ENCODE results near the gene HLA-E. TPM values are rescaled to one million over a fixed set of nuclear protein-coding genes. Genes with fewer than 3 reads are reported as not detected.
"Not testable (repeated sequence)": the region's sequence is repeated elsewhere in the genome, so short reads cannot be mapped to it uniquely, and the experiment has no call there.

Gene HLA-E
- total and polyA plus RNA-seq, 2 of the 13 experiments (the other 11 are each of a cell fraction or from before 2014, with no cell fraction given), result 45.2 to 90.4 TPM

DNA sequence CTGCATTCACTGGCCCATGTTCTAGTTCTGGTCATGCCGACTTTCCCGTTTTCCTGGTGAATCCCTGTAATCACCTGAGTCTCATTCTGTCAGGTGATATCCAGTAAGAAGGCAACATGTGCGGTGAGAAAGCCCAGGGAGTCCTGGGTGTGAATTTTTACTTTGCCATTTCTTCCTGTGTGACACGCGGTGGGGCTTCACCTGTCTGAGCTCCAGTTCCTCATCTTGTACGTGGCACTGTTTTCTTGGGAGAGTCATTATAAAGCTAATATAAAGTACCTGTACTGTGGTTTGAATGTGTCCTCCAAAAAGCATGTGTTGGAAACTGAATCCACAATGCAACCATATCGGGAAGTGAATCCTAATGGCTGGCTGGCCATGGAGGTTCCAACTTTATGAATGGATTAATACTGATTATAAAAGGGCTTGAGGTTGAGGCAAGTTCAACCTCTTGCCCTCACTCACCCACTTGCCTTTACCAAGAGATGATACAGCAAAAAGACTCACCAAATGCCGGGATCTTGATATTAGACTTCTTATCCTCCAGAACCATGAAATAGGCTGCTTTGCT, 5.1 kb downstream of the HLA-E start (continued):
- TF ChIP-seq HMG20B (CRISPR knock-in tag; conservative IDR thresholded peaks at IDR 0.05) (no peak), NR3C1 (CRISPR knock-in tag; IDR thresholded peaks at IDR 0.05) (no peak), YY1 (IDR thresholded peaks at IDR 0.05; ENCODE audit: insufficient read depth, insufficient replicate concordance, low read depth, low read length) (no peak), JUN (CRISPR knock-in tag; IDR thresholded peaks at IDR 0.05) (no peak), ZNF33B (CRISPR knock-in tag; IDR thresholded peaks at IDR 0.05) (no peak)

DNA sequence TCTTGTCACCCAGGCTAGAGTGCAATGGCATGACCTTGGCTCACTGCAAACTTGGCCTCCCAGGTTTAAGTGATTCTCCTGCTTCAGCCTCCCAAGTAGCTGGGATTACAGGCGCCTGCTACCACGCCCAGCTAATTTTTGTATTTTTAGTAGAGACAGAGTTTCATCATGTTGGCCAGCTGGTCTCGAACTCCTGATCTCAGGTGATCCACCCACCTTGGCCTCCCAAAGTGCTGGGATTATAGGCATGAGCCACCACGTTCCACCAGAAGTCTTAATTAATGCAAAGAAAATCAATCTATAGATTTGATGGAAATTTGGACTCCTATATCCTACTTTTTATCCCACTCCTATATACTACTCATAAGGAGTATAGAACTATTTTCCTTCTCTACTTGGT, 5.8 kb downstream of the HLA-E start:
- FAIRE-seq; H3K27me3 ChIP-seq (ENCODE audit: control insufficient read depth in 1 of 2, insufficient read depth in 2 of 2, low read length in 2 of 2); CTCF ChIA-PET (ENCODE audit: low intra/inter-chr PET ratio, low total read pairs); H2AFZ ChIP-seq (ENCODE audit: low read length); H3K27ac ChIP-seq (ENCODE audit: extremely low read length, insufficient read depth, low read length); DNase-seq (ENCODE audit: low spot score); ATAC-seq; BruUV-seq (replicated peaks); in situ Hi-C loops (cut with HindIII; ENCODE audit: extremely low pct_ligation_motif_present, low pct_unique_long_range_greater_than_20kb); H3K4me2 ChIP-seq (ENCODE audit: low read depth, low read length); H3K9ac ChIP-seq (ENCODE audit: insufficient read depth, low read depth, low read length); H3K9me3 ChIP-seq (ENCODE audit: low read length); H4K20me1 ChIP-seq (ENCODE audit: insufficient read depth, low read length); intact Hi-C loops (cut with micrococcal nuclease; ENCODE audit: unreplicated experiment); H3K79me2 ChIP-seq (ENCODE audit: insufficient read depth, low read length); H3K4me3 ChIP-seq (replicated peaks in 1 of 3; ENCODE audit: insufficient read depth in 1 of 3, low read depth in 2 of 3, low read length in 3 of 3): not testable (repeated sequence)
- WGBS (ENCODE audit: low lambda C conversion rate), result 94% methylated on average over 4 of the region's 4 CpGs
- peaks cover 17% of the 10 kb centered on the region for H3K4me1 ChIP-seq (ENCODE audit: insufficient read depth, low read length)
- peaks cover 1 to 19% of the 10 kb centered on the region in 2 experiments; a peak in 4 of 5 replicates for H3K36me3 ChIP-seq (replicated peaks in 1 of 2; ENCODE audit: control insufficient read depth in 1 of 2, insufficient read depth in 2 of 2, low read length in 2 of 2)
- POLR2A ChIA-PET, result interaction anchor here (0.5 kb wide), 1 partner anchor 33 kb away, joined by 3 read pairs; no protein-coding TSS in a partner anchor

DNA sequence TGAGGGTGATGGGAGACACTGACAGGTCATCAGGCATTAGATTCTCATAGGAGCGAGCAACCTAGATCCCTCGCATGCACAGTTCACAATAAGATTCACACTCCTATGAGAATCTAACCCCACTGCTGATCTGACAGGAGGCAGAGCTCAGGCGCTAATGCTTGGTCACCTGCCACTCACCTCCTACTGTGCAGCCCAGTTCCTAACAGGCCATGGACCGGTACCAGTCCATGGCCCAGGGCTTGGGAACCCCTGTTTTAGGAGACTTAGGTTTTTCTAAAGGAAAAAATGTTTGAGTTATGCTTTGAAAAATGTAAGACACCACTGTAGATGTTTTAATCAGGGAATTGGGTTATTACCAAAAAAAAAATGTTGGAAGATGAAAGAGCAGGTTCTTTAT, 6.7 kb downstream of the HLA-E start:
- in situ Hi-C loops (cut with HindIII; ENCODE audit: extremely low pct_ligation_motif_present, low pct_unique_long_range_greater_than_20kb), result no loop called here
- Histone ChIP-seq H3K4me3 (replicated peaks in 1 of 3; ENCODE audit: insufficient read depth in 1 of 3, low read depth in 2 of 3, low read length in 3 of 3) (no peak overlapping the region), H3K79me2 (ENCODE audit: insufficient read depth, low read length) (no peaks in the 10 kb centered on the region), H4K20me1 (ENCODE audit: insufficient read depth, low read length) (no peaks in the 10 kb centered on the region), H3K9me3 (ENCODE audit: low read length) (no peaks in the 10 kb centered on the region), H3K27ac (ENCODE audit: extremely low read length, insufficient read depth, low read length) (no peak overlapping the region), H2AFZ (ENCODE audit: low read length) (no peak overlapping the region), H3K27me3 (ENCODE audit: control insufficient read depth in 1 of 2, insufficient read depth in 2 of 2, low read length in 2 of 2) (peaks cover 0 to 5% of the 10 kb centered on the region in 2 experiments; a peak in 1 of 5 replicates), H3K4me2 (ENCODE audit: low read depth, low read length) (no peak overlapping the region), H3K9ac (ENCODE audit: insufficient read depth, low read depth, low read length) (no peak overlapping the region), H3K4me1 (ENCODE audit: insufficient read depth, low read length) (peaks cover 15% of the 10 kb centered on the region), H3K36me3 (replicated peaks in 1 of 2; ENCODE audit: control insufficient read depth in 1 of 2, insufficient read depth in 2 of 2, low read length in 2 of 2) (peaks cover 1 to 14% of the 10 kb centered on the region in 2 experiments; a peak in 3 of 5 replicates)
- FAIRE-seq (no peak), DNase-seq (ENCODE audit: low spot score) (no peak), ATAC-seq (no peak)
- intact Hi-C loops (cut with micrococcal nuclease; ENCODE audit: unreplicated experiment), result no loop called here
- POLR2A ChIA-PET, result no interaction called here
- CTCF ChIA-PET (ENCODE audit: low intra/inter-chr PET ratio, low total read pairs), result no interaction called here
- no peak for TF ChIP-seq SRSF4 (IDR thresholded peaks at IDR 0.05; ENCODE audit: low read depth, low read length, poor library complexity, severe bottlenecking)
- TF ChIP-seq, protein P1, sequence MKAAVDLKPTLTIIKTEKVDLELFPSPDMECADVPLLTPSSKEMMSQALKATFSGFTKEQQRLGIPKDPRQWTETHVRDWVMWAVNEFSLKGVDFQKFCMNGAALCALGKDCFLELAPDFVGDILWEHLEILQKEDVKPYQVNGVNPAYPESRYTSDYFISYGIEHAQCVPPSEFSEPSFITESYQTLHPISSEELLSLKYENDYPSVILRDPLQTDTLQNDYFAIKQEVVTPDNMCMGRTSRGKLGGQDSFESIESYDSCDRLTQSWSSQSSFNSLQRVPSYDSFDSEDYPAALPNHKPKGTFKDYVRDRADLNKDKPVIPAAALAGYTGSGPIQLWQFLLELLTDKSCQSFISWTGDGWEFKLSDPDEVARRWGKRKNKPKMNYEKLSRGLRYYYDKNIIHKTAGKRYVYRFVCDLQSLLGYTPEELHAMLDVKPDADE (CRISPR knock-in tag; IDR thresholded peaks at IDR 0.05), result no peak
- no peak for TF ChIP-seq ZBTB7A (CRISPR knock-in tag; IDR thresholded peaks at IDR 0.05)
- TF ChIP-seq HCFC1 (IDR thresholded peaks at IDR 0.05; ENCODE audit: low read depth, low read length), result no peak
- no peak for TF ChIP-seq XRCC5 (optimal IDR thresholded peaks at IDR 0.05; ENCODE audit: low read length)
- no peak for TF ChIP-seq ZNF263 (CRISPR knock-in tag; IDR thresholded peaks at IDR 0.05)
- TF ChIP-seq NBN (conservative IDR thresholded peaks at IDR 0.05), result no peak
- TF ChIP-seq, protein P2, sequence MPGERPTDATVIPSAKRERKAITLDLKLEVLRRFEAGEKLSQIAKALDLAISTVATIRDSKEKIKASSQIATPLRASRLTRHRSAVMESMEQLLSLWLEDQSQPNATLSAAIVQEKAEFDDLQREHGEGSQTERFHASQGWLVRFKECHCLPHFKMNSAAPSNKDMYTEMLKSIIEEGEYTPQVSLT (CRISPR knock-in tag; IDR thresholded peaks at IDR 0.05; ENCODE audit: borderline replicate concordance, low read depth), result no peak
- no peak for TF ChIP-seq ZSCAN30 (CRISPR knock-in tag; IDR thresholded peaks at IDR 0.05)
- TF ChIP-seq ZNF550 (CRISPR knock-in tag; IDR thresholded peaks at IDR 0.05; ENCODE audit: borderline replicate concordance), result no peak
- no peak for TF ChIP-seq SMAD9 (CRISPR knock-in tag; IDR thresholded peaks at IDR 0.05)
- 77% methylated on average over 4 of the region's 4 CpGs for WGBS (ENCODE audit: low lambda C conversion rate)
- no TSS peak for BruUV-seq (replicated peaks)
